Measurements from ENCODE around the gene FANK1.
"Not testable (repeated sequence)": the region's sequence is repeated elsewhere in the genome, so short reads cannot be mapped to it uniquely, and the experiment has no call there.

FANK1 gene

GRCh38 chr10:125886914-125887512 lies 9.4 kb upstream of the FANK1 start:
- no peak for DNase-seq (ENCODE audit: low spot score)
- FAIRE-seq = no peak

GRCh38 chr10:125889441-125889840 lies 6.9 kb upstream of the FANK1 start:
- not testable (repeated sequence) for FAIRE-seq; DNase-seq (ENCODE audit: low spot score)

- FAIRE-seq; DNase-seq (ENCODE audit: low spot score): not testable (repeated sequence)
These were observed 4.0 kb upstream of the FANK1 start for GRCh38 chr10:125892402-125892801.

- not testable (repeated sequence) for DNase-seq (ENCODE audit: low spot score); FAIRE-seq
These were observed 2.2 kb upstream of the FANK1 start for GRCh38 chr10:125894176-125894575.

GRCh38 chr10:125895130-125896087 lies 955 bp upstream of the FANK1 start:
- DNase-seq (ENCODE audit: low spot score) = peak; percentile 69
- FAIRE-seq = not testable (repeated sequence)

- DNase-seq (ENCODE audit: low spot score); FAIRE-seq: not testable (repeated sequence)
These were observed 953 bp downstream of the FANK1 start for GRCh38 chr10:125897317-125897716.

- FAIRE-seq = not testable (repeated sequence)
- DNase-seq (ENCODE audit: low spot score) = peak; percentile 36
These were observed 4.6 kb downstream of the FANK1 start for GRCh38 chr10:125900963-125901362.

GRCh38 chr10:125903135-125903640 lies 6.8 kb downstream of the FANK1 start:
- peak; percentile 12 for DNase-seq (ENCODE audit: low spot score)
- peak; percentile 65 for FAIRE-seq

GRCh38 chr10:125905069-125905994 lies 9.0 kb downstream of the FANK1 start:
- not testable (repeated sequence) for FAIRE-seq; DNase-seq (ENCODE audit: low spot score)

GRCh38 chr10:125907598-125907997 lies 11.2 kb downstream of the FANK1 start:
- not testable (repeated sequence) for DNase-seq (ENCODE audit: low spot score); FAIRE-seq

GRCh38 chr10:125908813-125909212 lies 12.4 kb downstream of the FANK1 start:
- not testable (repeated sequence) for FAIRE-seq; DNase-seq (ENCODE audit: low spot score)

GRCh38 chr10:125909491-125909890 lies 13.1 kb downstream of the FANK1 start:
- not testable (repeated sequence) for FAIRE-seq; DNase-seq (ENCODE audit: low spot score)

- DNase-seq (ENCODE audit: low spot score) (no peak), FAIRE-seq (no peak)
These were observed 14.8 kb downstream of the FANK1 start for GRCh38 chr10:125911145-125911544.

- DNase-seq (ENCODE audit: low spot score) (no peak), FAIRE-seq (no peak)
These were observed 15.6 kb downstream of the FANK1 start for GRCh38 chr10:125911990-125912389.

GRCh38 chr10:125913277-125913676 lies 16.9 kb downstream of the FANK1 start:
- FAIRE-seq; DNase-seq (ENCODE audit: low spot score): not testable (repeated sequence)

- FAIRE-seq (no peak), DNase-seq (ENCODE audit: low spot score) (no peak)
These were observed 20.6 kb downstream of the FANK1 start for GRCh38 chr10:125916977-125917376.

- DNase-seq (ENCODE audit: low spot score); FAIRE-seq: not testable (repeated sequence)
These were observed 21.5 kb downstream of the FANK1 start for GRCh38 chr10:125917704-125918361.

GRCh38 chr10:125921643-125922306 lies 25.4 kb downstream of the FANK1 start:
- not testable (repeated sequence) for DNase-seq (ENCODE audit: low spot score); FAIRE-seq

GRCh38 chr10:125925262-125925834 lies 29.0 kb downstream of the FANK1 start:
- FAIRE-seq = no peak
- DNase-seq (ENCODE audit: low spot score) = no peak

All from urothelium cell line (cell line).